H1 (cell line): ENCODE results near the gene NDUFB6. TPM values are rescaled to one million over a fixed set of nuclear protein-coding genes. Genes with fewer than 3 reads are reported as not detected.

Source experiments
- polyA plus RNA-seq, 7 experiments: library from polyadenylated mRNA; depleted of rRNA in 3 of 7; stranded (reverse) in 5 of 7; unstranded in 2 of 7; fragments of >200 nt in 5 of 7; fragments of 200-250 nt in 2 of 7; gene quantifications; 1 replicate in 5 of 7; 2 replicates in 1 of 7; 4 replicates in 1 of 7; pipeline versions ENCODE4 v1.2.1 to v1.2.3, GENCODE V29; 2011 to 2013; ENCODE audit warnings: missing spikeins in 2 of 7, mixed read lengths in 2 of 7
- total RNA-seq: library from RNA; stranded (reverse); fragmentation: NEBNext Ultra II Directional; extraction: Animal tissue kit (Norgen Biotek cat#: 25700); gene quantifications from 2 replicates; pipeline ENCODE4 v1.2.1, GENCODE V29; 2021

Gene NDUFB6
- total and polyA plus RNA-seq, 2 of the 8 experiments (the other 6 are each of a cell fraction or from before 2014, with no cell fraction given) = 55.8 to 61.4 TPM

Other genes starting within 250 kb of the NDUFB6 start
- gene ACO1, start 188.5 kb downstream of the NDUFB6 start, total RNA-seq = 45.4 and 49.8 TPM in 2 replicates
- 29.3 and 39.3 TPM in 2 replicates for gene ACO1, start 188.5 kb downstream of the NDUFB6 start, polyA plus RNA-seq (2011; rRNA removed)
- 6.6 and 6.7 TPM in 2 replicates for gene RIGI, start 47.0 kb downstream of the NDUFB6 start, total RNA-seq
- gene RIGI, start 47.0 kb downstream of the NDUFB6 start, polyA plus RNA-seq (2011; rRNA removed) = 1.5 and 3.1 TPM in 2 replicates
- gene SMIM27, start 20.8 kb downstream of the NDUFB6 start, total RNA-seq = 15.8 and 18.1 TPM in 2 replicates
- 3.6 and 4.3 TPM in 2 replicates for gene SMIM27, start 20.8 kb downstream of the NDUFB6 start, polyA plus RNA-seq (2011; rRNA removed)
- gene TOPORS, start 20.6 kb downstream of the NDUFB6 start, total RNA-seq = 26.9 and 30.7 TPM in 2 replicates
- gene TOPORS, start 20.6 kb downstream of the NDUFB6 start, polyA plus RNA-seq (2011; rRNA removed) = 7.9 and 10.3 TPM in 2 replicates
- gene TAF1L, start 62.5 kb upstream of the NDUFB6 start, total RNA-seq = not detected in 2 replicates
- 0.02 TPM in 1 of 2 replicates, not detected in the other for gene TAF1L, start 62.5 kb upstream of the NDUFB6 start, polyA plus RNA-seq (2011; rRNA removed)
- 0.36 and 0.67 TPM in 2 replicates for gene TMEM215, start 210.4 kb upstream of the NDUFB6 start, total RNA-seq
- 0.27 and 0.33 TPM in 2 replicates for gene TMEM215, start 210.4 kb upstream of the NDUFB6 start, polyA plus RNA-seq (2011; rRNA removed)